ENCODE results near the gene AGBL4. TPM values are rescaled to one million over a fixed set of nuclear protein-coding genes. Genes with fewer than 3 reads are reported as not detected.

Gene AGBL4
- total RNA-seq, 4 donors from 2014 or later = not detected

- ATAC-seq = no peak
- intact Hi-C loops (cut with DNase I; ENCODE audit: low total_unique reads) (no loop called here), in situ Hi-C loops (cut with MboI; ENCODE audit: low sequenced_read_pairs in 4 of 4) (no loop called here)
- DNase-seq = no peak
- Histone ChIP-seq H3K4me1 (peaks cover 4 to 8% of the 10 kb centered on the region in 2 donors), H3K4me3 (no peak overlapping the region), H3K27ac (no peak overlapping the region), H3K9me3 (no peaks in the 10 kb centered on the region), H3K36me3 (no peaks in the 10 kb centered on the region), H3K27me3 (no peaks in the 10 kb centered on the region)
- TF ChIP-seq POLR2A (IDR thresholded peaks at IDR 0.05) = no peak
- TF ChIP-seq, protein P1, sequence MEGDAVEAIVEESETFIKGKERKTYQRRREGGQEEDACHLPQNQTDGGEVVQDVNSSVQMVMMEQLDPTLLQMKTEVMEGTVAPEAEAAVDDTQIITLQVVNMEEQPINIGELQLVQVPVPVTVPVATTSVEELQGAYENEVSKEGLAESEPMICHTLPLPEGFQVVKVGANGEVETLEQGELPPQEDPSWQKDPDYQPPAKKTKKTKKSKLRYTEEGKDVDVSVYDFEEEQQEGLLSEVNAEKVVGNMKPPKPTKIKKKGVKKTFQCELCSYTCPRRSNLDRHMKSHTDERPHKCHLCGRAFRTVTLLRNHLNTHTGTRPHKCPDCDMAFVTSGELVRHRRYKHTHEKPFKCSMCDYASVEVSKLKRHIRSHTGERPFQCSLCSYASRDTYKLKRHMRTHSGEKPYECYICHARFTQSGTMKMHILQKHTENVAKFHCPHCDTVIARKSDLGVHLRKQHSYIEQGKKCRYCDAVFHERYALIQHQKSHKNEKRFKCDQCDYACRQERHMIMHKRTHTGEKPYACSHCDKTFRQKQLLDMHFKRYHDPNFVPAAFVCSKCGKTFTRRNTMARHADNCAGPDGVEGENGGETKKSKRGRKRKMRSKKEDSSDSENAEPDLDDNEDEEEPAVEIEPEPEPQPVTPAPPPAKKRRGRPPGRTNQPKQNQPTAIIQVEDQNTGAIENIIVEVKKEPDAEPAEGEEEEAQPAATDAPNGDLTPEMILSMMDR (IDR thresholded peaks at IDR 0.05 in 4 of 5, conservative IDR thresholded peaks at IDR 0.05 in 1 of 5) = no peak
Measured at GRCh38 chr1:48882020-48882419, 1141.7 kb downstream of the AGBL4 start.

GRCh38 chr1:48878191-48878940 lies 1145.4 kb downstream of the AGBL4 start:
- DNase-seq (no peak), ATAC-seq (peak in 1 of 2 donors; percentile 36)
- H3K4me1 ChIP-seq = peaks cover 4 to 8% of the 10 kb centered on the region in 2 donors
- in situ Hi-C loops (cut with MboI; ENCODE audit: low sequenced_read_pairs in 4 of 4) (no loop called here), intact Hi-C loops (cut with DNase I; ENCODE audit: low total_unique reads) (no loop called here)
- no peaks in the 10 kb centered on the region for H3K36me3 ChIP-seq
- TF ChIP-seq, protein P1 (IDR thresholded peaks at IDR 0.05 in 4 of 5, conservative IDR thresholded peaks at IDR 0.05 in 1 of 5) = no peak
- no peak for TF ChIP-seq POLR2A (IDR thresholded peaks at IDR 0.05)
- no peak overlapping the region for H3K27ac ChIP-seq
- H3K9me3 ChIP-seq = no peaks in the 10 kb centered on the region
- no peaks in the 10 kb centered on the region for H3K27me3 ChIP-seq
- no peak overlapping the region for H3K4me3 ChIP-seq

DNA sequence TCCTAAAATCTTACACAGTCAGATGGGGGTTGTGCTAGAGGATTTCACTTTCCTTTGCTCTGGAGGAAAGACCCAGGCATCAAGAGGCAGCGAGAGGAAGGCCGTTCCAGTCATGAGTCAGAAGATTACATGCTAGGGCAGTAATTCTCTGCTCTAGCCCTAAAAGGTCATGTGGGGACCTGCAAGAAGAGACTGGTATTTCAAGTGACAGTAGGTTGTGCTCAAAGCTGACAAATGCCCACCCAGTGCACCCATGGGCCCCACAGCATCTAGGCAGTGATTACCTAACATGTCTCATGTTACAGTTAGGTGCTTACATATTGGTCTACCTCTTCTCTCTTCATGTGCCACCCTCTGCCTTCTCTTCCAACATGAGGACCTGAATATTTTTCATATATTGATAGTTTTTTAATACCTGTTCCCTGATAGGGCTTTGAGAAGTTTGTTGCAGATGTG lies 1147.4 kb downstream of the AGBL4 start:
- no peaks in the 10 kb centered on the region for H3K27me3 ChIP-seq
- no peak overlapping the region for H3K4me3 ChIP-seq
- TF ChIP-seq POLR2A (IDR thresholded peaks at IDR 0.05) = no peak
- TF ChIP-seq, protein P1 (IDR thresholded peaks at IDR 0.05 in 4 of 5, conservative IDR thresholded peaks at IDR 0.05 in 1 of 5) = no peak
- peaks cover 4 to 8% of the 10 kb centered on the region in 2 donors for H3K4me1 ChIP-seq
- no peak for DNase-seq
- no peaks in the 10 kb centered on the region for H3K9me3 ChIP-seq
- in situ Hi-C loops (cut with MboI; ENCODE audit: low sequenced_read_pairs in 4 of 4) (no loop called here), intact Hi-C loops (cut with DNase I; ENCODE audit: low total_unique reads) (no loop called here)
- no peaks in the 10 kb centered on the region for H3K36me3 ChIP-seq
- no peak for ATAC-seq
- H3K27ac ChIP-seq = no peak overlapping the region

GRCh38 chr1:48875552-48876329 lies 1148.0 kb downstream of the AGBL4 start:
- no peaks in the 10 kb centered on the region for H3K27me3 ChIP-seq

More at GRCh38 chr1:48875552-48876329, 1148.0 kb downstream of the AGBL4 start:
- ATAC-seq (no peak), DNase-seq (no peak)
- peaks cover 4 to 8% of the 10 kb centered on the region in 2 donors for H3K4me1 ChIP-seq
- no peak overlapping the region for H3K27ac ChIP-seq
- H3K4me3 ChIP-seq = no peak overlapping the region
- intact Hi-C loops (cut with DNase I; ENCODE audit: low total_unique reads) = no loop called here
- no peaks in the 10 kb centered on the region for H3K36me3 ChIP-seq
- no peaks in the 10 kb centered on the region for H3K9me3 ChIP-seq
- no peak for TF ChIP-seq POLR2A (IDR thresholded peaks at IDR 0.05)
- TF ChIP-seq, protein P1 (IDR thresholded peaks at IDR 0.05 in 4 of 5, conservative IDR thresholded peaks at IDR 0.05 in 1 of 5) = no peak
- in situ Hi-C loops (cut with MboI; ENCODE audit: low sequenced_read_pairs in 4 of 4) = no loop called here
